SU-DHL-6 (cell line): ENCODE data around the gene WASL.

Source experiments
- H2AFZ ChIP-seq: fragments of 200-600 bp; sonication (generic); 2 replicates; pipeline ENCODE4 v1.6.1; 2014; ENCODE audit warnings: low read depth, mild to moderate bottlenecking, moderate library complexity, mixed read lengths, antibody characterized with exemption, low read length; ENCODE audit not compliant: severe bottlenecking
- H3F3A ChIP-seq: fragments of 200-600 bp; shearing (Covaris generic); 2 replicates; pipeline ENCODE4 v1.6.0; 2016; ENCODE audit warnings: antibody characterized with exemption, mild to moderate bottlenecking; ENCODE audit not compliant: insufficient read depth
- H3K27ac ChIP-seq: fragments of 200-600 bp; sonication (generic); 2 replicates; pipeline ENCODE4 v1.5.1; 2016; ENCODE audit warnings: low read depth, mild to moderate bottlenecking, low read length, moderate library complexity, mixed read lengths
- H3K27me3 ChIP-seq: fragments of 200-600 bp; sonication (generic), shearing (Covaris generic); 2 replicates; pipeline ENCODE4 v1.6.0; 2014; ENCODE audit warnings: mild to moderate bottlenecking, low read length
- H3K36me3 ChIP-seq: fragments of 200-600 bp; sonication (generic); 2 replicates; pipeline ENCODE4 v1.6.1; 2014; ENCODE audit warnings: mild to moderate bottlenecking, low read length, mixed read lengths
- H3K4me2 ChIP-seq: fragments of 300-600, 200-600 bp; shearing (Covaris generic), sonication (generic); 2 replicates; pipeline ENCODE4 v1.6.0; 2014; ENCODE audit warnings: low read length, low read depth, mild to moderate bottlenecking; ENCODE audit not compliant: poor library complexity, severe bottlenecking
- H3K4me3 ChIP-seq: fragments of 200-600 bp; sonication (generic); 2 replicates; pipeline ENCODE4 v1.5.1; 2014; ENCODE audit warnings: antibody characterized with exemption, low read length, mild to moderate bottlenecking, mixed read lengths; ENCODE audit not compliant: insufficient read depth, poor library complexity, severe bottlenecking
- H3K79me2 ChIP-seq: fragments of 200-600 bp; sonication (generic); 2 replicates; pipeline ENCODE4 v1.6.1; 2014; ENCODE audit warnings: mild to moderate bottlenecking, low read length, moderate library complexity; ENCODE audit not compliant: insufficient read depth
- H3K9ac ChIP-seq: fragments of 200-600 bp; sonication (generic); 2 replicates; pipeline ENCODE4 v1.7.0; 2014; ENCODE audit warnings: mild to moderate bottlenecking, low read length
- H3K9me2 ChIP-seq: fragments of 200-600 bp; sonication (generic); replicated peaks from 2 replicates; pipeline ENCODE4 v1.6.1; 2014; ENCODE audit warnings: low read length; ENCODE audit not compliant: insufficient read depth
- H3K9me3 ChIP-seq: fragments of 200-600 bp; sonication (generic); 2 replicates; pipeline ENCODE4 v1.6.1; 2014; ENCODE audit warnings: low read length, mixed read lengths; ENCODE audit not compliant: insufficient read depth
- H4K20me1 ChIP-seq: fragments of 200-600 bp; sonication (generic); 2 replicates; pipeline ENCODE4 v1.6.1; 2014; ENCODE audit warnings: low read depth, mild to moderate bottlenecking, antibody characterized with exemption, low read length, moderate library complexity, mixed read lengths
- EZH2phosphoT487 ChIP-seq: fragments of 200-600 bp; sonication (generic), shearing (Covaris generic); conservative IDR thresholded peaks from 2 replicates; pipeline ENCODE4 v1.6.1; 2018; ENCODE audit warnings: mild to moderate bottlenecking, antibody characterized with exemption, low read length, moderate library complexity, mixed read lengths
- TF ChIP-seq, protein P1 (sequence below): fragments of 200-600 bp; sonication (generic); IDR thresholded peaks from one replicate; pipeline ENCODE4 v1.5.1; 2017; ENCODE audit warnings: antibody characterized with exemption, mild to moderate bottlenecking, low read length, moderate library complexity; ENCODE audit not compliant: insufficient read depth, poor library complexity, severe bottlenecking

Gene WASL

DNA sequence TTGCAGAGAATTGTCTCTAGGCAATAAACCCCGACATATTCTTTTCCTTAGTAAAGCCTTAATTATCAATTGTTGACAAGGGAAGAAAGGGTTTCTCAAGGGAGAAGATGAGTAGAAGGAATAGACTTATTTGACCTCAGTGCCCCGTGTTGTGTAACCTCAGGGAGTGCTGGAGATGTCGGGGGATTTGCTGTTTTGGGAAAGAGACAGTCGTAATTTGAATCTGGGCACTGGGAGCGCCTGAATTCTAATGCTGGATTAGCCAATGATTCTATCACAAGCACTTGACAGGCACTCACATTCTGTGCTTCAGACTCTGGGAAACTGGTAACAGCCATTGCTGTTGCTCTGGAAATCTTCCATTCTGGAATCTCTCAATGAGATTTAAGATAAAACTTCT is 106.9 kb downstream of the WASL start:
- TF ChIP-seq, protein P1, sequence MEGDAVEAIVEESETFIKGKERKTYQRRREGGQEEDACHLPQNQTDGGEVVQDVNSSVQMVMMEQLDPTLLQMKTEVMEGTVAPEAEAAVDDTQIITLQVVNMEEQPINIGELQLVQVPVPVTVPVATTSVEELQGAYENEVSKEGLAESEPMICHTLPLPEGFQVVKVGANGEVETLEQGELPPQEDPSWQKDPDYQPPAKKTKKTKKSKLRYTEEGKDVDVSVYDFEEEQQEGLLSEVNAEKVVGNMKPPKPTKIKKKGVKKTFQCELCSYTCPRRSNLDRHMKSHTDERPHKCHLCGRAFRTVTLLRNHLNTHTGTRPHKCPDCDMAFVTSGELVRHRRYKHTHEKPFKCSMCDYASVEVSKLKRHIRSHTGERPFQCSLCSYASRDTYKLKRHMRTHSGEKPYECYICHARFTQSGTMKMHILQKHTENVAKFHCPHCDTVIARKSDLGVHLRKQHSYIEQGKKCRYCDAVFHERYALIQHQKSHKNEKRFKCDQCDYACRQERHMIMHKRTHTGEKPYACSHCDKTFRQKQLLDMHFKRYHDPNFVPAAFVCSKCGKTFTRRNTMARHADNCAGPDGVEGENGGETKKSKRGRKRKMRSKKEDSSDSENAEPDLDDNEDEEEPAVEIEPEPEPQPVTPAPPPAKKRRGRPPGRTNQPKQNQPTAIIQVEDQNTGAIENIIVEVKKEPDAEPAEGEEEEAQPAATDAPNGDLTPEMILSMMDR, result no peak
- no peak for TF ChIP-seq EZH2phosphoT487
- Histone ChIP-seq H4K20me1 (no peaks in the 10 kb centered on the region), H3F3A (no peaks in the 10 kb centered on the region), H2AFZ (no peak overlapping the region), H3K9me3 (no peaks in the 10 kb centered on the region), H3K27ac (no peak overlapping the region), H3K36me3 (no peaks in the 10 kb centered on the region), H3K79me2 (no peaks in the 10 kb centered on the region), H3K4me3 (no peak overlapping the region), H3K4me2 (no peak overlapping the region), H3K9me2 (no peaks in the 10 kb centered on the region), H3K9ac (no peak overlapping the region), H3K27me3 (no peaks in the 10 kb centered on the region)

DNA sequence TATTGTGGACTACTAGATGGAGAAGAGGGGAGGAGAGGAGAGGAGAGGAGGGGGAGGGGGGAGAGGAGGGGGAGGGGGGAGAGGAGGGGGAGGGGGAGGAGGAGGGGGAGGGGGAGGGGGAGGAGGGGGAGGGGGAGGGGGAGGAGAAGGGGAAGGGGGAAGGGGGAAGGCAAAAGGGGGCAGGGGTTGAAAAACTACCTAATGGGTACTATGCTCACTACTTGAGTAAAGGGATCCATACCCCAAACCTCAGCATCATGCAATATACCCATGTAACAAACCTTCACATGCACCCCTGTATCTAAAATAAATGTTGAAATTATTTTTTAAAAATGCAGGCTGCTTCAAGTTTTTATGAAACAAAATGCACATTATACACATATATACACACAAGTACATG is 108.2 kb downstream of the WASL start:
- TF ChIP-seq, protein P1, result no peak
- no peak for TF ChIP-seq EZH2phosphoT487
- Histone ChIP-seq H4K20me1 (no peaks in the 10 kb centered on the region), H3F3A (no peaks in the 10 kb centered on the region), H3K4me3 (no peak overlapping the region), H3K27ac (no peak overlapping the region), H3K9me2 (no peaks in the 10 kb centered on the region), H3K9ac (no peak overlapping the region), H2AFZ (no peak overlapping the region), H3K9me3 (no peaks in the 10 kb centered on the region), H3K4me2 (no peak overlapping the region), H3K27me3 (no peaks in the 10 kb centered on the region), H3K36me3 (no peaks in the 10 kb centered on the region), H3K79me2 (no peaks in the 10 kb centered on the region)

DNA sequence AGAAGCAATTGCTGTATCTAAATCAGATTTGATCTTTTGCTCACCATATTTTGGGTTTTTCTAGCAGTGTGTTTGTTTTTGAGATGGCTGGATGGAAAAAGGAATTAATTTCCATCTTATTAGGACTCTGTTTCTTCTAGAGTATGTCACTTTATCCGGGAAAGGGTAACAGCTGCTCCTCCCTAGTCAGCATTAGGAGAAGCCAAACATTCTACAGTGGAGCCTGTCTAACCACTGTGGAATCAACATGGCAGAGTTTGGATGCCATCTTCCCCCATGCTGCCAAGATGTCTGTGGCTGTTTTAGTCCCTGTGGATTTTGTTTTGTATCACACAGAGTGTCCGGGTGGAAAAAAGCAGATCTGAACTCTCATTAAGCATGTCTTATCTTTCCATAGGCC is 109.2 kb downstream of the WASL start:
- no peaks in the 10 kb centered on the region for H3K36me3 ChIP-seq
- H3K27me3 ChIP-seq, result no peaks in the 10 kb centered on the region
- no peak for TF ChIP-seq EZH2phosphoT487
- TF ChIP-seq, protein P1, result no peak
- no peaks in the 10 kb centered on the region for H3K9me2 ChIP-seq
- no peak overlapping the region for H3K27ac ChIP-seq
- H4K20me1 ChIP-seq, result no peaks in the 10 kb centered on the region
- no peak overlapping the region for H2AFZ ChIP-seq
- H3K9me3 ChIP-seq, result no peaks in the 10 kb centered on the region
- no peaks in the 10 kb centered on the region for H3K79me2 ChIP-seq
- no peak overlapping the region for H3K4me3 ChIP-seq
- no peaks in the 10 kb centered on the region for H3F3A ChIP-seq
- no peak overlapping the region for H3K4me2 ChIP-seq
- no peak overlapping the region for H3K9ac ChIP-seq

DNA sequence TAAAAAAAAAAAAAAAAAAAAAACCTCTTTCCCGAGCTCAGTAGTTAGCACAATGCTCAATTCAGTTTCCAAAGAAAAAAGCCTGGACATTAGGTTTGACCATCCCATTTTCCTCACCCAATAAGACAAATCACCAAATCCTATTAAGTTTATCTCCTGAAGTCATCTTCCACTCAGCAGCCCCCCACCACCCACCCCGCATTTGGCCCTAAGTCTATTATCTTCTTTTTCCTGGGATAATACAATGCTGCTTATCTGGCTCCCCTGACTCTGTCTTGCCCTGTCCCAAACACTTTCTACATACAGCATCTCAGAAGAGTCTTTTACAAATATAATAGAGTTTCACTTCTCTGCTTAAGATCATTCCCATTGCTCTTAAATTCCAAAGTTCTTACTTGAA is 110.9 kb downstream of the WASL start:
- no peaks in the 10 kb centered on the region for H3K9me2 ChIP-seq
- H3K9me3 ChIP-seq, result no peaks in the 10 kb centered on the region
- no peaks in the 10 kb centered on the region for H3K27me3 ChIP-seq
- no peaks in the 10 kb centered on the region for H3K79me2 ChIP-seq
- H2AFZ ChIP-seq, result no peak overlapping the region
- no peaks in the 10 kb centered on the region for H3K36me3 ChIP-seq
- TF ChIP-seq, protein P1, result no peak
- no peak for TF ChIP-seq EZH2phosphoT487
- H4K20me1 ChIP-seq, result no peaks in the 10 kb centered on the region
- H3K4me3 ChIP-seq, result no peak overlapping the region
- H3K27ac ChIP-seq, result no peak overlapping the region
- H3K4me2 ChIP-seq, result no peak overlapping the region
- H3F3A ChIP-seq, result no peaks in the 10 kb centered on the region
- no peak overlapping the region for H3K9ac ChIP-seq
